Activated CD8-positive, alpha-beta T cell treated with anti-CD3 and anti-CD28 coated beads, Interleukin-2, amount 10 ng/mL, durations not matched to agents 7 days and 5 days (primary cell): Measurements from ENCODE around the gene CIDEB. TPM values are rescaled to one million over a fixed set of nuclear protein-coding genes. Genes with fewer than 3 reads are reported as not detected.

Source experiments
- ATAC-seq: fragments of 150-1000 bp; cut with Tn5 transposase; one replicate; pipeline ENCODE4 v1.10.0; 2021; ENCODE audit warnings: moderate library complexity
- CTCF ChIA-PET: fragments of 350-600 bp; sonication (Branson Sonifier 250); formaldehyde crosslinking; loops from one replicate; lab custom pipeline; 2021; ENCODE audit warnings: antibody characterized with exemption; lab: Charles Lee
- POLR2A ChIA-PET: fragments of 350-600 bp; sonication (Branson Sonifier 250); formaldehyde crosslinking; loops from one replicate; lab custom pipeline; 2021; ENCODE audit warnings: antibody characterized with exemption; lab: Charles Lee
- DNase-seq: peaks from one replicate; pipeline ENCODE4 v3.0.0-alpha.2; 2020
- H3K27ac Mint-ChIP-seq: one replicate; pipeline ENCODE4 v1.8.0; 2021; ENCODE audit warnings: mild to moderate bottlenecking, mixed read lengths
- H3K27me3 Mint-ChIP-seq: one replicate; pipeline ENCODE4 v1.8.0; 2021; ENCODE audit warnings: low read depth, mixed read lengths
- H3K36me3 Mint-ChIP-seq: one replicate; pipeline ENCODE4 v1.8.0; 2021; ENCODE audit warnings: low read depth, mixed read lengths
- H3K4me1 Mint-ChIP-seq: one replicate; pipeline ENCODE4 v1.8.0; 2021; ENCODE audit warnings: low read depth, mixed read lengths
- H3K4me3 Mint-ChIP-seq: one replicate; pipeline ENCODE4 v1.8.0; 2021; ENCODE audit warnings: mild to moderate bottlenecking, mixed read lengths
- H3K9me3 Mint-ChIP-seq: one replicate; pipeline ENCODE4 v1.8.0; 2022; ENCODE audit warnings: mixed read lengths; ENCODE audit not compliant: insufficient read depth
- total RNA-seq, 2 experiments: library from RNA; stranded (reverse); gene quantifications; one replicate each; pipeline ENCODE4 v1.2.3, GENCODE V29; 2021

CIDEB gene
- total RNA-seq, 2 experiments from 2014 or later: 47.2 to 48.2 TPM

DNA sequence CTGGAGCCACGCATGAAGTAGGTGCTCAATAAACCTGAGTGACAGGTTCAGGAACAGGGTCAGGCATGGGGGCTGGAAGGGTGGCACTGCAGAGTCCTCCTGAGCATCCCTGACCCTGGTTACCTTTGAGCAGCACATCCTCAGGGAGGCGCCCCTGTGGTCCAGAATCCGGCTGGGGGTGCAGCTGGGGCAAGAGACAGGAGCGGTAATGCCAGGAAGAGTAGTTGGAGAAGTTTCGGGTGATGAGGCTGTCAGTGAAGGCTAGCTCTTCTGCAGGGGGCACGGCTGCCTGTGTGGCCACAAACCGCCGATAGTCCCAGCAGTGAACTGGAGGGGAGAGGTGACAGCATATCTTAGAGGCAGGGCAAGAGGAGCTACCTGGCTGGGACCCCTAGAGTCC, 38.4 kb downstream of the CIDEB start:
- H3K4me3 Mint-ChIP-seq: no peak overlapping the region
- no peaks in the 10 kb centered on the region for H3K27me3 Mint-ChIP-seq
- DNase-seq: no peak
- POLR2A ChIA-PET: interaction anchor here (0.7 to 5.0 kb wide), 4 partner anchors 22 to 54 kb away, joined by 3 to 48 read pairs (median 4); partner anchors contain the start of genes MDP1 and TINF2
- CTCF ChIA-PET: interaction anchor here (3.2 to 8.7 kb wide), 5 partner anchors 12 to 29 kb away, joined by 16 to 98 read pairs (median 54); partner anchors contain the start of genes DHRS1, NOP9 and TINF2
- H3K27ac Mint-ChIP-seq: no peak overlapping the region
- peaks cover 21% of the 10 kb centered on the region for H3K36me3 Mint-ChIP-seq
- H3K9me3 Mint-ChIP-seq: no peaks in the 10 kb centered on the region
- H3K4me1 Mint-ChIP-seq: peaks cover 45% of the 10 kb centered on the region
- ATAC-seq: no peak

GRCh38 chr14:24268225-24268624, 39.6 kb downstream of the CIDEB start:
- CTCF ChIA-PET: interaction anchor here (1.9 to 8.7 kb wide), 2 partner anchors 26 to 29 kb away, joined by 5 to 98 read pairs; partner anchors contain the start of gene TINF2
- H3K4me3 Mint-ChIP-seq: no peak overlapping the region
- H3K9me3 Mint-ChIP-seq: no peaks in the 10 kb centered on the region
- DNase-seq: no peak
- ATAC-seq: no peak
- no peak overlapping the region for H3K27ac Mint-ChIP-seq
- H3K27me3 Mint-ChIP-seq: no peaks in the 10 kb centered on the region
- peaks cover 33% of the 10 kb centered on the region for H3K4me1 Mint-ChIP-seq
- POLR2A ChIA-PET: interaction anchor here (1.3 to 5.0 kb wide), 2 partner anchors 21 to 26 kb away, joined by 3 to 48 read pairs; partner anchors contain the start of gene TINF2
- H3K36me3 Mint-ChIP-seq: peaks cover 21% of the 10 kb centered on the region

- ChIA-PET POLR2A (interaction anchor here (1.0 to 5.0 kb wide), 2 partner anchors 20 to 25 kb away, joined by 3 to 48 read pairs; partner anchors contain the start of gene TINF2), CTCF (interaction anchor here (1.9 kb wide), 1 partner anchor 29 kb away, joined by 5 read pairs; no protein-coding TSS in a partner anchor)
- Mint-ChIP-seq H3K4me1 (peaks cover 26% of the 10 kb centered on the region), H3K4me3 (no peak overlapping the region), H3K9me3 (no peaks in the 10 kb centered on the region), H3K36me3 (peaks cover 21% of the 10 kb centered on the region), H3K27me3 (no peaks in the 10 kb centered on the region), H3K27ac (no peak overlapping the region)
- ATAC-seq (no peak), DNase-seq (no peak)
These were observed 40.3 kb downstream of the CIDEB start for GRCh38 chr14:24267516-24267915.

DNA sequence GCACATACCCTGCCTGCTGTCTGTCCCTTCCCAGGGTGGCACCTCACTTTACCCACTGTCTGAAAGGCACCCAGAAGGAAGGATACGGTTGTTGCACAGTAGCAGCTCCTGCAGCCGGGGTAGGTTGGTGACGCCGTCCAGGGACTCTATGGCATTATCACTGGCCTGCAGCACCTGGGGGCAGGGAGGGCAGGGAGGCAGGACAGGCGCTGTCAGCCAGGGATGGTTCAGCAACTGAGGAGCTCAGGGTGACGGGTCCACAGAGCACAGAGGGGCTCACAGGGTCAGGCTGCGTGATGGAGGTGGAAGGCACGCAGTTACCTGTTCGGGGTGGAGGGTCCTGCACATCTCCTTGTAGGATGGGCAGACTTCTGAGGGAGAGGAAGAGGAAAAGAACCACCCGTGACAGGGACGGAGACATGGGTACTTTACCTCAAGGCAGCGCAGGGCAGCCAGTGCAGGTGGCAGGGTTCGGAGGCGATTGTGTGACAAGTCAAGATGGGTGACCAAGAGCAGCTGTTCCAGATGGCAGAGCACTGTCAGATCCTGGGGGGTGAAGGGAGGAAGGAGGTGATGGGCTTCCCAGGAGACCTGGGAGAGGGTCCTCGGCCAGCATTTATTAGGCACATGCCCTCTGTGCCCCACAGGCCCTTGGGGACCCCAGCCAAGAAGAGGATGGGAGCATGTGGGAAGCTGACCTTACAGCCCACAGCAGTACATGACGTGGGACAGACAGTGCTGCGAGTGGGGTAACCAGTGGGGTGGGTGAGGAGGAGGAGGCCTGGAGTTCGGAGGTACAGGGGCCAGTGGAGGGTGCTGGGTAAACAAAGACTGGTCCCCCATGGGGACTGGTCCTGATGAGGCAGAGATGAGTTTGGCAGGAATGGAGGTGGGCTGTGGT, 41.2 kb downstream of the CIDEB start:
- no peaks in the 10 kb centered on the region for H3K27me3 Mint-ChIP-seq
- DNase-seq (no peak), ATAC-seq (no peak)
- CTCF ChIA-PET: interaction anchor here (1.8 to 1.9 kb wide), 2 partner anchors 24 to 30 kb away, joined by 5 to 9 read pairs; partner anchors contain the start of gene TINF2
- no peaks in the 10 kb centered on the region for H3K9me3 Mint-ChIP-seq
- no peak overlapping the region for H3K27ac Mint-ChIP-seq
- POLR2A ChIA-PET: interaction anchor here (0.9 to 1.0 kb wide), 2 partner anchors 16 to 24 kb away, joined by 3 read pairs; partner anchors contain the start of gene TINF2
- no peak overlapping the region for H3K4me3 Mint-ChIP-seq
- peaks cover 17% of the 10 kb centered on the region for H3K4me1 Mint-ChIP-seq
- H3K36me3 Mint-ChIP-seq: peaks cover 21% of the 10 kb centered on the region

DNA sequence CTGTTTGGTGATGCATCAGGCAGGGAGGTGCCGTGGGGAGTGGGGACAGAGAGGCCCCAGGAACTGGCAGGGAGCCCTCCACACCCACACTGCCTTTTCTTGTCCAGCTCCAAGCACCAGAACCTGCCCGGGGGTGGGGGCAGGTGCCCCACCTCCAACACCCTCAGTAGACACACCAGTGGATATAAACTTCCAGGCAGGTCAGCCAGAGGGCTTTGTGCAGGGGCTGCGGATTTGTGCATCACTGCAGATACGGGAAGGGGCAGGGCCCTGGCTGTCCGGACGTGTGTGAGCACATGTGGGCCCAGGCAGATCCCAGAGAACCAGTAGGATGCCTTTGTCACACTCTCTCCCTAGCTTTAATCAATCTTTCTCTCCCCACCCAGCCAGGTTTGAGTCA, 43.5 kb downstream of the CIDEB start:
- no peak overlapping the region for H3K4me3 Mint-ChIP-seq
- no peaks in the 10 kb centered on the region for H3K9me3 Mint-ChIP-seq
- H3K27ac Mint-ChIP-seq: no peak overlapping the region
- DNase-seq (no peak), ATAC-seq (no peak)
- H3K4me1 Mint-ChIP-seq: peaks cover 3% of the 10 kb centered on the region
- POLR2A ChIA-PET: no interaction called here
- H3K27me3 Mint-ChIP-seq: no peaks in the 10 kb centered on the region
- H3K36me3 Mint-ChIP-seq: peaks cover 18% of the 10 kb centered on the region
- CTCF ChIA-PET: interaction anchor here (1.4 kb wide), 1 partner anchor 69 kb away, joined by 3 read pairs; no protein-coding TSS in a partner anchor

DNA sequence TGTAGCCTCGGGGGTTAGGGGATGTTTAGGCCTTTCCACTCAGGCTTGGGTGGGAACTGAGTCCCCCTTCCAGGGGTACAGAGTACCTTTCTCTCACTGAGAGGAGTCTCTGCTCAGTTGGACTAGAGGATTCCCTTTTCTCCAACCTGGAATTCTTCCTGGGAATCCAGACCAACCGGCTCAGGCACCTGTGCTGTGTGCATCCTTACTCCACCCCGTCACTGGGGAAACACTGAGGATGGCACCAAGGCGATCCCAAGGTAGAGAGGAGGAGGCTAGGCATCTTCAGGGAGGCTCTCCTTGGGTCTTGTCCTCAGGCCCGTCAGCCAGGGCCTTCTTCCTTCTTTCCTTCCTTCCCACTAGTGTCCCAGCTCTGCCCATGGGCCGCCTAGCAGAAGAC, 43.9 kb downstream of the CIDEB start:
- Mint-ChIP-seq H3K27ac (no peak overlapping the region), H3K4me1 (no peaks in the 10 kb centered on the region), H3K4me3 (no peak overlapping the region)

DNA sequence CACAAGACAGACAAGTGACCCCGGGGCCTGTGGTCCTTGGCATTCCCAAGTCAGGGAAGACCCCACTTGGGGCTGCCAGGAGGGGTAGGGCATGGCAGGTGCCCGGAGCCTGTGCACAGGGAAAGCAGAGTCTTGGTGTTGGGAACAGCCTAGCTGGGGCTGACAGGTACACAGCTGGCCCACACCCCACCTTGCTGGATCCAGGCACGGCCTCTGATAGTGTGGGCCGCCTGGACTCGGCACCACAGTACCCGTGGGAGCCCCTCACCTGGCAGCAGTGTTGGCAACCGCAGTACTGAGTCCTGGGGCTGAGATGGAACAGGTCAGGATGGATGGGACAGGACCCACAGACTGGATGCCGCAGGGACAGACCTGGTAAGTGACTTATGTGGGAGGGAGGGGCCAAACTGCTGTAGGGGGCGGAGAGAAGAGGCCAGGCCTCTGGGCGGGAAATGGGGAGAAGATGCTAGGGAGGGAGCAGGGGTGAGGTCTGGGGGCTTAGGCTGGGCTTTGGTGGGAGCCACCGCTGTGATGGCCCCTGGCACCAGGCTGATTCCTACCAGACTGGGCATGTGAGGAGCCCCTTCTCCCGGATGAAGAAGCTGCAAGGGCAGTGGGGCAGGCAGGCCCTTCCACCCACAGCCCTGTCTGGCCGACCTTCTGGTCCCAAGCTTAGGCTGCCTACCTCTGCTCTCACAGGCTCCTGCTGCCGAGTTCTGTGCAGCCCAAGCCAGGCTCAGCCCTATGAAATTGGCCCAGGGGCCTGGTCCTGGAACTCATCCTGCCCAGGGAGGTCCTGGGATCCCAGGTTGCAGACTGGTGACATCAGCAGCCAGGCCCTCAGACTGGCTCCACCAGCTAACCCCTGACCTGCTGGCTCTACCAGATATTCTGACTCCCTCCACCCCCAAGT, 44.7 kb downstream of the CIDEB start, which contains the start of gene TGM1:
Gene TGM1 (minus strand): TSS at position 357 of the 913 bp plus-strand sequence. CDS start 825 bp downstream, outside the sequence.
- Mint-ChIP-seq H3K36me3 (peaks cover 14% of the 10 kb centered on the region), H3K9me3 (no peaks in the 10 kb centered on the region), H3K27ac (no peak within 1 kb of the TSS), H3K4me3 (no peak within 1 kb of the TSS), H3K27me3 (no peaks in the 10 kb centered on the region), H3K4me1 (no peaks in the 10 kb centered on the region)
- ATAC-seq (no peak), DNase-seq (no peak)
- CTCF ChIA-PET: interaction anchor here (0.9 to 1.6 kb wide), 5 partner anchors 8 to 47 kb away, joined by 3 to 5 read pairs (median 4); partner anchors contain the start of genes CIDEB, MDP1 and RABGGTA
- POLR2A ChIA-PET: interaction anchor here (1.1 to 1.5 kb wide), 3 partner anchors 8 to 16 kb away, joined by 4 to 5 read pairs (median 4); partner anchors contain the start of gene RABGGTA

More for the DNA sequence above, 43.9 kb downstream of the CIDEB start:
- Mint-ChIP-seq H3K27me3 (no peaks in the 10 kb centered on the region), H3K9me3 (no peaks in the 10 kb centered on the region), H3K36me3 (peaks cover 16% of the 10 kb centered on the region)
- POLR2A ChIA-PET: no interaction called here
- DNase-seq (no peak), ATAC-seq (no peak)
- CTCF ChIA-PET: interaction anchor here (0.9 kb wide), 1 partner anchor 44 kb away, joined by 3 read pairs; the partner anchor contains the start of gene CIDEB

- H3K4me3 Mint-ChIP-seq: no peak overlapping the region
- CTCF ChIA-PET: interaction anchor here (0.7 to 1.6 kb wide), 6 partner anchors 9 to 46 kb away, joined by 3 to 5 read pairs (median 4); partner anchors contain the start of genes CIDEB, MDP1, RABGGTA and TINF2
- POLR2A ChIA-PET: interaction anchor here (1.1 to 1.5 kb wide), 3 partner anchors 9 to 15 kb away, joined by 4 to 5 read pairs (median 4); partner anchors contain the start of gene RABGGTA
These were observed 45.8 kb downstream of the CIDEB start for GRCh38 chr14:24261969-24262327.

GRCh38 chr14:24261256-24261968, 46.4 kb downstream of the CIDEB start:
- Mint-ChIP-seq H3K27ac (no peak overlapping the region), H3K4me1 (no peaks in the 10 kb centered on the region), H3K4me3 (no peak overlapping the region), H3K36me3 (peaks cover 3% of the 10 kb centered on the region), H3K9me3 (no peaks in the 10 kb centered on the region), H3K27me3 (no peaks in the 10 kb centered on the region)
- ChIA-PET POLR2A (interaction anchor here (1.5 kb wide), 2 partner anchors 9 to 10 kb away, joined by 4 to 5 read pairs; partner anchors contain the start of gene RABGGTA), CTCF (interaction anchor here (0.8 to 1.6 kb wide), 4 partner anchors 9 to 46 kb away, joined by 3 to 5 read pairs (median 4); partner anchors contain the start of genes CIDEB, RABGGTA and TINF2)
- ATAC-seq (no peak), DNase-seq (no peak)

More at GRCh38 chr14:24261969-24262327, 45.8 kb downstream of the CIDEB start:
- no peaks in the 10 kb centered on the region for H3K9me3 Mint-ChIP-seq
- no peak for DNase-seq
- H3K27me3 Mint-ChIP-seq: no peaks in the 10 kb centered on the region
- no peak overlapping the region for H3K27ac Mint-ChIP-seq
- H3K4me1 Mint-ChIP-seq: no peaks in the 10 kb centered on the region
- no peak for ATAC-seq
- peaks cover 8% of the 10 kb centered on the region for H3K36me3 Mint-ChIP-seq

DNA sequence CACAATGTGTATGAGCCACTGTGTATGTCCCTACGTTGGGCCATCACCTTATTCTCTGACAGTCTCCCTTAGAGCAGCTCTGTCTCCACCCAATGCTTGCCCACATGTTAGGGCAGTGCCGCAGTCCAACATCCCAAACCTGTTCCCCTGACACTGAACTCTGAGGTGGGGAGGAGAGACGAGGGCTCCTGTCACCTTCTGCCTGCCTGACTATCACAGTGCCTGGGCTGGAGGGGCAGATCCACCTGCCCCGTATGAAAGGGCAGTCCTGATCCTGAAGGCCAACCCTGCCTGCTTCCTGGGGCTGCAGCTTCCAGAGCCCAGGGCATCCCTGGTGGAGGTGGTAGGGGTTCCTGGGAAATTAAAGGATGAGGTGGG, 47.0 kb downstream of the CIDEB start:
- Mint-ChIP-seq H3K36me3 (no peaks in the 10 kb centered on the region), H3K27me3 (no peaks in the 10 kb centered on the region), H3K27ac (no peak overlapping the region), H3K4me3 (no peak overlapping the region), H3K9me3 (no peaks in the 10 kb centered on the region), H3K4me1 (no peaks in the 10 kb centered on the region)
- no peak for DNase-seq
- ChIA-PET POLR2A (no interaction called here), CTCF (no interaction called here)
- ATAC-seq: no peak
